Measurements from ENCODE around the gene IGF2.

IGF2 gene

DNA sequence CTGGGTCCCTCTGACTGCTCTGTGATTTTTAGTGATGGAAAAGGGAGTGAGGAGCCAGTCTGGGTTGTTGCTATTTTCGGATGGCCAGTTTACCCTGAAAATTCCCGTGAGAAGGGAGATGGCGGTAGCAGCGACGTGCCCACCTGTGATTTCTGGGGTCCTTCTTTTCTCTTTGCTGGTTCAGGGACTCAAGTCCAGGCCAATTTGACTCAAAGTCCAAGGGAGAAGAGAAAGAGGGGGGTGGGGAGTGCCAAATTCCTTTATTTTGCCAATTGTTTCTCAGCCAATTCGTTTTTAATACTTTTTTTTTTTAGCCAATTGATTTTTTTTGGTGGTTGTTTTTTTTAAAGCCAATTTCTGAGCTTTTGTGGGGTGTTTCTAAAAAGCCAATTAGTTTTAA lies 6.9 kb downstream of the IGF2 start:
- TF ChIP-seq, protein P1, sequence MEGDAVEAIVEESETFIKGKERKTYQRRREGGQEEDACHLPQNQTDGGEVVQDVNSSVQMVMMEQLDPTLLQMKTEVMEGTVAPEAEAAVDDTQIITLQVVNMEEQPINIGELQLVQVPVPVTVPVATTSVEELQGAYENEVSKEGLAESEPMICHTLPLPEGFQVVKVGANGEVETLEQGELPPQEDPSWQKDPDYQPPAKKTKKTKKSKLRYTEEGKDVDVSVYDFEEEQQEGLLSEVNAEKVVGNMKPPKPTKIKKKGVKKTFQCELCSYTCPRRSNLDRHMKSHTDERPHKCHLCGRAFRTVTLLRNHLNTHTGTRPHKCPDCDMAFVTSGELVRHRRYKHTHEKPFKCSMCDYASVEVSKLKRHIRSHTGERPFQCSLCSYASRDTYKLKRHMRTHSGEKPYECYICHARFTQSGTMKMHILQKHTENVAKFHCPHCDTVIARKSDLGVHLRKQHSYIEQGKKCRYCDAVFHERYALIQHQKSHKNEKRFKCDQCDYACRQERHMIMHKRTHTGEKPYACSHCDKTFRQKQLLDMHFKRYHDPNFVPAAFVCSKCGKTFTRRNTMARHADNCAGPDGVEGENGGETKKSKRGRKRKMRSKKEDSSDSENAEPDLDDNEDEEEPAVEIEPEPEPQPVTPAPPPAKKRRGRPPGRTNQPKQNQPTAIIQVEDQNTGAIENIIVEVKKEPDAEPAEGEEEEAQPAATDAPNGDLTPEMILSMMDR (IDR thresholded peaks at IDR 0.05; ENCODE audit: low read length, missing control alignments) = no peak
- DNase-seq (ENCODE audit: low read depth) = no peak
- no peak overlapping the region for H3K4me3 ChIP-seq (replicated peaks; ENCODE audit: low read depth, low read length)

GRCh38 chr11:2131371-2132236 lies 7.6 kb downstream of the IGF2 start:
- DNase-seq (ENCODE audit: low read depth) = no peak

DNA sequence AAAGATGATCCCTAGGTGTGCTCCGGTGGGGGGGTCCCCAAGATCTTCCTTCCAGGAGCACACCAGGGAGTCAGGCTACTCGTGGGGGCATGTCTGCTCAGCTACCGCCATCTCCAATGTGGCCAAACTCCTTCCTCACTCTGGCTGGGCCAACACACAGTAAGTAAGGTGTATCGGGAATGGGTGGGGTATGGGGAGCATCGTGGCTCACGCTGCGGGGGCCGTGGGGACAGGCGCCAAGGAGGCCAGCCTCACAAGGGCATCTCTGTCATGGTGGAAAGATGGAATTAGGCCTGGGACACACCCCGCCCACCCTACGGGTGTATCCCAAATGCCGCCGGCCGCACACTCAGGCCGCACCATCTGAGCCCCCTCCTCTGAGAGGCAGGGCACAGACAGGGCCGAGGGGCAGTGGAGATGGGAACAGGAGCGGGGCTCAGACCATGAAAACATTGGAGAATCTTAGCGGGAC lies 8.3 kb downstream of the IGF2 start:
- DNase-seq (ENCODE audit: low read depth) = no peak
- TF ChIP-seq, protein P1 (IDR thresholded peaks at IDR 0.05; ENCODE audit: low read length, missing control alignments) = no peak
- H3K4me3 ChIP-seq (replicated peaks; ENCODE audit: low read depth, low read length) = no peak overlapping the region

More at GRCh38 chr11:2131371-2132236, 7.6 kb downstream of the IGF2 start:
- H3K4me3 ChIP-seq (replicated peaks; ENCODE audit: low read depth, low read length) = no peak overlapping the region
- TF ChIP-seq, protein P1 (IDR thresholded peaks at IDR 0.05; ENCODE audit: low read length, missing control alignments) = no peak

DNA sequence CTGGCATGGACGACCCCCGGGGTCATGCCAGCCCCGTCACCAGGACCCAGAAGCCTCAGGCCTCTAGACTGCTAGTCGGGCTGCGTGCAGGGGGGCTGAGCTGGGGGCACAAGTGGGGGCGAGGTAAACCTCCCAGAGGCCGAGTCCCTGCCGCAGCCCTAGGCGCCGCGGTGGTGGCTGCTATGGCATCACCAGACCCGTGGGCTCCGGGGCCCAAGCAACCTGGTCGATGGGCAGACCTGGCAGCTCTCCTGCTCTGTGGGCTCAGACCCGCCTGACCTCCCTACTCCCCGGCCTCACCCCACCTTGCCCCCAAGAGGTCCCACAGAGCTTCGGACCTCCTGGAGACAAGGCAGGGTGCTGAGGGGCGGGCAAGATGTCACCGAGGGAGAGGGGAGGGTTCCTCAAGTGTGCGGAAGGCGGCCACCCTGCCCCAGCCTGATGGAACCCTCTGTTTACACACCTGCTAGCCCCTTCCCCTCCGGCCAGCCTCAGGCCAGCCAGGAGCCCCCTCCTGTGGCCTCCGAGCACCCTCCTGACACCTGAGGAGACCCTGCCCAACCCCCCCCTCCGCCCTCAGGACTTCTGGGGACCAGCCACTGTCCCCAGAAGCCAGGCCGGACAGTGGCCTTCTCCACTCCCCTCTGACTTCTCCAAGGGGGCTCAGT lies 9.4 kb downstream of the IGF2 start:
- DNase-seq (ENCODE audit: low read depth) = no peak
- H3K4me3 ChIP-seq (replicated peaks; ENCODE audit: low read depth, low read length) = no peak overlapping the region
- TF ChIP-seq, protein P1 (IDR thresholded peaks at IDR 0.05; ENCODE audit: low read length, missing control alignments) = no peak

- DNase-seq (ENCODE audit: low read depth) = no peak
- TF ChIP-seq, protein P1 (IDR thresholded peaks at IDR 0.05; ENCODE audit: low read length, missing control alignments) = no peak
- H3K4me3 ChIP-seq (replicated peaks; ENCODE audit: low read depth, low read length) = no peak overlapping the region
These were observed 9.9 kb downstream of the IGF2 start for GRCh38 chr11:2129308-2129698.

DNA sequence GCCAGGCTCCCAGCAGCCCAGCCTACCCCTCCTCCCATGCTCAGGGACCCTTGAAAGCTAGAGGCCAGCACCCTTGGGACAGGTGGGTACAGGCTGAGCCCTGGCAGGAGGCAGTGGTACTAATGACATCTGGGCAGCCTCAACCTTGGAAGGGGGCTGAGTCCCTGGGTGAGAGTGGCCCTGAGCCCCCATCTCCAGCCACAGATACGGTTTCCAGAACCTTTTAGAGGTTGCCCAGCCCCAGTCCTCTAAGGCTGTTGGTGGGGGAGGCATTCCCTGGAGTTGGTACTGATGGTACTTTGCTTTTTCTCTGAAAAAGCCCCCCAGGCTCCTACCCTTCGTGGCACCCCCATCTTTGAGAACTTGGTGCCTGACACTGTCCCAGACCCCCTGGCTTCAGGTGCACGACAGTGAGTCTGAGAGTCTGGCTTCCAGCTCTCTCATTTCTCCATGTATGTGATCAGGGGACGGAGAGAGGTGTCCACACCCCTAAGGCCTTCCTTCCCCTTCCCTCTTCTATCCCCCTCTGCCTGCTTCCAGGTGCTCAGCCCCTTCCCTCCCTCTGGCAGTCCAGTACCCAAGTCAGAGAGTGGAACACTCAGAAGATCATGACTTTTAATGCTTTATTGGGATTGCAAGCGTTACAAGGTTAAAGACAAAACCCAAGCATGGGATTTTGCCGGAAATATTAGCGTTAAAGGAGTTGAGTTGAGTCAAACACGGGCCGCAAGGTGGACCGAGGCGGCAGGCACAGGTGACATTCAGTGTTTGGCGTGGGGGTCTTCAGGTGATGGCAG lies 10.5 kb downstream of the IGF2 start:
- DNase-seq (ENCODE audit: low read depth) = no peak
- no peak overlapping the region for H3K4me3 ChIP-seq (replicated peaks; ENCODE audit: low read depth, low read length)
- TF ChIP-seq, protein P1 (IDR thresholded peaks at IDR 0.05; ENCODE audit: low read length, missing control alignments) = no peak
